GM23338 (cell line): ENCODE results near the gene HIBADH.

Experiments
- CREB1 ChIP-seq: fragments of 250-450 bp; sonication (Bioruptor Pico); IDR thresholded peaks from 2 replicates; pipeline ENCODE4 v1.5.0; 2020; ENCODE audit warnings: low read depth, mild to moderate bottlenecking, moderate library complexity
- CTCF ChIP-seq, 2 experiments: fragments of 200-600 bp in 1 of 2; sonication (generic) in 1 of 2; conservative IDR thresholded peaks; 2 replicates each; pipeline versions ENCODE4 v1.5.1 to v1.6.1; 2016 to 2017; ENCODE audit warnings: antibody characterized with exemption in 2 of 2, low read depth in 2 of 2, mild to moderate bottlenecking in 2 of 2, moderate library complexity in 1 of 2
- ETS1 ChIP-seq: IDR thresholded peaks from 2 replicates; pipeline ENCODE4 v1.6.1; 2016; ENCODE audit warnings: antibody characterized with exemption
- EZH2 ChIP-seq: fragments of 200-600 bp; sonication (generic); IDR thresholded peaks from one replicate; pipeline ENCODE4 v1.8.0; 2017; ENCODE audit warnings: antibody characterized with exemption, mild to moderate bottlenecking, low read depth; ENCODE audit not compliant: unreplicated experiment
- EZH2phosphoT487 ChIP-seq: fragments of 200-600 bp; sonication (generic); IDR thresholded peaks from one replicate; pipeline ENCODE4 v1.8.1; 2018; ENCODE audit warnings: antibody characterized with exemption; ENCODE audit not compliant: unreplicated experiment
- JUNB ChIP-seq: IDR thresholded peaks from one replicate; pipeline ENCODE4 v1.6.1; 2016; ENCODE audit warnings: antibody characterized with exemption; ENCODE audit not compliant: unreplicated experiment
- NANOG ChIP-seq: IDR thresholded peaks from 2 replicates; pipeline ENCODE4 v1.6.1; 2016; ENCODE audit warnings: antibody characterized with exemption, borderline replicate concordance
- POLR2AphosphoS5 ChIP-seq: IDR thresholded peaks from 2 replicates; pipeline ENCODE4 v1.6.1; 2016; ENCODE audit warnings: antibody characterized with exemption, low read depth
- ZNF462 ChIP-seq: fragments of 250-450 bp; sonication (Bioruptor Pico); IDR thresholded peaks from 2 replicates; pipeline ENCODE4 v1.5.0; 2020; ENCODE audit warnings: mild to moderate bottlenecking, moderate library complexity

- no peak for TF ChIP-seq CTCF (conservative IDR thresholded peaks at IDR 0.05; ENCODE audit: low read depth in 2 of 2)
- no peak for TF ChIP-seq EZH2phosphoT487
- TF ChIP-seq POLR2AphosphoS5 = no peak
- no peak for TF ChIP-seq EZH2
- TF ChIP-seq CREB1 (CRISPR knock-in tag) = no peak
- no peak for TF ChIP-seq NANOG
- TF ChIP-seq ZNF462 (CRISPR knock-in tag) = no peak
- TF ChIP-seq JUNB = no peak
- TF ChIP-seq ETS1 = no peak
Measured at GRCh38 chr7:27482219-27482618, 180.5 kb downstream of the HIBADH start.
